Spleen (tissue), 11 donors: Measurements from ENCODE around the gene SPATA45. TPM values are rescaled to one million over a fixed set of nuclear protein-coding genes. Genes with fewer than 3 reads are reported as not detected.

Source experiments
- DNase-seq: peaks from one replicate; pipeline ENCODE4 v3.0.0-alpha.2; 2020
- H3K27ac ChIP-seq, 8 donors: fragments of 200-600 bp; sonication (generic) in 7 of 8; 1 replicate in 4 of 8; 2 replicates in 4 of 8; pipeline versions ENCODE4 v1.5.0 to v1.8.0; 2016 to 2021; ENCODE audit warnings: inconsistent platforms in 4 of 8, mild to moderate bottlenecking in 4 of 8, moderate library complexity in 1 of 8
- H3K27me3 ChIP-seq, 7 donors: fragments of 200-600 bp; sonication (generic) in 6 of 7; replicated peaks in 1 of 7; 1 replicate in 4 of 7; 2 replicates in 3 of 7; pipeline versions ENCODE4 v1.5.0 to v1.8.0; 2016 to 2021; ENCODE audit warnings: inconsistent platforms in 3 of 7, mild to moderate bottlenecking in 1 of 7
- H3K36me3 ChIP-seq, 6 donors: fragments of 200-600 bp; sonication (generic) in 5 of 6; 1 replicate in 4 of 6; 2 replicates in 2 of 6; pipeline versions ENCODE4 v1.5.0 to v1.8.0; 2016 to 2021; ENCODE audit warnings: inconsistent platforms in 2 of 6
- H3K4me1 ChIP-seq, 6 donors: fragments of 200-600 bp; sonication (generic) in 5 of 6; 1 replicate in 3 of 6; 2 replicates in 3 of 6; pipeline versions ENCODE4 v1.5.0 to v1.8.0; 2016 to 2021; ENCODE audit warnings: inconsistent platforms in 3 of 6
- H3K4me3 ChIP-seq, 8 donors: fragments of 200-600 bp; sonication (generic) in 7 of 8; 1 replicate in 4 of 8; 2 replicates in 4 of 8; pipeline versions ENCODE4 v1.5.0 to v1.8.0; 2016 to 2021; ENCODE audit warnings: inconsistent platforms in 4 of 8, mild to moderate bottlenecking in 4 of 8, moderate library complexity in 2 of 8
- H3K9me3 ChIP-seq, 8 donors: fragments of 200-600 bp; sonication (generic) in 7 of 8; 1 replicate in 4 of 8; 2 replicates in 4 of 8; pipeline versions ENCODE4 v1.5.0 to v1.8.0; 2016 to 2021; ENCODE audit warnings: inconsistent platforms in 4 of 8
- CTCF ChIP-seq, 11 experiments: fragments of 200-600 bp in 7 of 11; fragments of 450-650 bp in 4 of 11; sonication (generic) in 4 of 11; IDR thresholded peaks in 8 of 11; conservative IDR thresholded peaks in 3 of 11; 1 replicate in 7 of 11; 2 replicates in 4 of 11; pipeline versions ENCODE4 v1.4.0 to v1.8.0; 2016 to 2021; ENCODE audit warnings: antibody characterized with exemption in 11 of 11, inconsistent platforms in 4 of 11, mild to moderate bottlenecking in 1 of 11
- POLR2A ChIP-seq, 3 donors: fragments of 450-650 bp; IDR thresholded peaks; one replicate each; pipeline ENCODE4 v1.5.1; 2017; ENCODE audit warnings: antibody characterized with exemption in 3 of 3, mild to moderate bottlenecking in 1 of 3
- POLR2AphosphoS5 ChIP-seq, 3 donors: sonication (generic); formaldehyde crosslinking; IDR thresholded peaks; one replicate each; pipeline ENCODE4 v1.5.1; 2017; ENCODE audit warnings: antibody characterized with exemption in 3 of 3
- WGBS, 5 donors: extraction: QIAGEN DNeasy Blood & Tissue Kit in 3 of 5; methylation state at CpG; one replicate each; pipeline versions ENCODE4 v1.1.5 to v1.1.7; 2013 to 2018; 5-methylcytosine and 5-hydroxymethylcytosine counted together
- intact Hi-C: fragments of 100-400 bp; cut with DNase I; formaldehyde crosslinking; loops from one replicate; pipeline ENCODE4 v1.15.0; 2023; ENCODE audit warnings: low total_unique reads
- polyA plus RNA-seq, 3 donors: library from polyadenylated mRNA; stranded (reverse); fragments of 200-250 nt; gene quantifications; one replicate each; pipeline ENCODE4 v1.2.1, GENCODE V29; 2013
- total RNA-seq, 7 donors: library from RNA; depleted of rRNA in 3 of 7; stranded (reverse); fragments of >200 nt in 3 of 7; fragmentation: NEBNext Ultra II Directional in 4 of 7; extraction: Animal tissue kit (Norgen Biotek cat#: 25700) in 4 of 7; gene quantifications; one replicate each; pipeline versions ENCODE4 v1.1.0 to v1.2.1, GENCODE V29; 2016 to 2021
- donor health status: healthy with polysubstance abuse.
- donor health status: DM: no; HTN: no; CAD: no; lungs with moderate emphysema.
- donor health status: DM: no; HTN: no; CAD: no.
- donor health status: Bipolar disorder and iron deficiency.
- donor health status: healthy.
- donor health status: DM: no; HTN: no; CAD: no.
- donor health status: DM: yes; HTN: yes; CAD: no.

Gene SPATA45
- total and polyA plus RNA-seq, 10 donors: 0.38 to 0.83 TPM; not detected in 8

GRCh38 chr1:212783976-212784375, 63.5 kb downstream of the SPATA45 start:
- no peak for TF ChIP-seq POLR2AphosphoS5 (IDR thresholded peaks at IDR 0.05)
- no peak for TF ChIP-seq POLR2A (IDR thresholded peaks at IDR 0.05)
- no peak for TF ChIP-seq CTCF (IDR thresholded peaks at IDR 0.05 in 8 of 11, conservative IDR thresholded peaks at IDR 0.05 in 3 of 11)
- no peaks in the 10 kb centered on the region for H3K27me3 ChIP-seq
- no peaks in the 10 kb centered on the region for H3K9me3 ChIP-seq
- H3K4me3 ChIP-seq: no peak overlapping the region
- peaks cover 6 to 39% (median 13%) of the 10 kb centered on the region in 6 donors for H3K4me1 ChIP-seq
- intact Hi-C loops: loop anchor here (5.0 to 10.0 kb wide), 2 partner anchors 119 to 307 kb away; no protein-coding TSS in a partner anchor
- no peak overlapping the region for H3K27ac ChIP-seq
- WGBS, 5 donors: 62 to 90% (median 81%) methylated on average over 1 of the region's 1 CpG
- DNase-seq: no peak
- peaks cover 0 to 72% (median 56%) of the 10 kb centered on the region in 6 donors for H3K36me3 ChIP-seq

- Histone ChIP-seq H3K4me1 (peaks cover 0 to 25% (median 3%) of the 10 kb centered on the region in 6 donors), H3K27ac (peak overlapping the region in 3 of 8 donors; percentile 9 to 42 (median 24)), H3K9me3 (no peaks in the 10 kb centered on the region), H3K27me3 (no peaks in the 10 kb centered on the region), H3K36me3 (peaks cover 0 to 80% (median 60%) of the 10 kb centered on the region in 6 donors), H3K4me3 (no peak overlapping the region)
- DNase-seq: no peak
- TF ChIP-seq POLR2AphosphoS5 (IDR thresholded peaks at IDR 0.05) (no peak), CTCF (IDR thresholded peaks at IDR 0.05 in 8 of 11, conservative IDR thresholded peaks at IDR 0.05 in 3 of 11) (peak in 10 of 11 experiments; percentile 30 to 75 (median 60)), POLR2A (IDR thresholded peaks at IDR 0.05) (no peak)
- intact Hi-C loops: loop anchor here (5.0 to 10.0 kb wide), 2 partner anchors 118 to 305 kb away; no protein-coding TSS in a partner anchor
- 77 to 96% (median 84%) methylated on average over 3 of the region's 3 CpGs for WGBS, 5 donors
Observed at GRCh38 chr1:212782422-212783154, 64.9 kb downstream of the SPATA45 start.

- H3K27ac ChIP-seq: no peak overlapping the region
- TF ChIP-seq POLR2AphosphoS5 (IDR thresholded peaks at IDR 0.05) (no peak), CTCF (IDR thresholded peaks at IDR 0.05 in 8 of 11, conservative IDR thresholded peaks at IDR 0.05 in 3 of 11) (no peak), POLR2A (IDR thresholded peaks at IDR 0.05) (no peak)
- H3K9me3 ChIP-seq: no peaks in the 10 kb centered on the region
- intact Hi-C loops: loop anchor here (5.0 to 10.0 kb wide), 2 partner anchors 116 to 304 kb away; no protein-coding TSS in a partner anchor
- no peaks in the 10 kb centered on the region for H3K27me3 ChIP-seq
- DNase-seq: no peak
- H3K4me1 ChIP-seq: peaks cover 0 to 21% (median 3%) of the 10 kb centered on the region in 6 donors
- no peak overlapping the region for H3K4me3 ChIP-seq
- H3K36me3 ChIP-seq: peaks cover 0 to 70% (median 52%) of the 10 kb centered on the region in 6 donors
- WGBS, 5 donors: 66 to 86% (median 80%) methylated on average over 2 of the region's 2 CpGs
Observed at GRCh38 chr1:212781225-212781624, 66.2 kb downstream of the SPATA45 start.

- Histone ChIP-seq H3K36me3 (peaks cover 0 to 66% (median 48%) of the 10 kb centered on the region in 6 donors), H3K27me3 (no peaks in the 10 kb centered on the region), H3K9me3 (no peaks in the 10 kb centered on the region), H3K4me1 (peaks cover 0 to 21% (median 3%) of the 10 kb centered on the region in 6 donors), H3K4me3 (no peak overlapping the region), H3K27ac (no peak overlapping the region)
- WGBS, 5 donors: 68 to 85% (median 75%) methylated on average over 3 of the region's 3 CpGs
- TF ChIP-seq CTCF (IDR thresholded peaks at IDR 0.05 in 8 of 11, conservative IDR thresholded peaks at IDR 0.05 in 3 of 11) (no peak), POLR2AphosphoS5 (IDR thresholded peaks at IDR 0.05) (no peak), POLR2A (IDR thresholded peaks at IDR 0.05) (no peak)
- no peak for DNase-seq
- intact Hi-C loops: loop anchor here (5.0 to 10.0 kb wide), 2 partner anchors 116 to 303 kb away; no protein-coding TSS in a partner anchor
Observed at GRCh38 chr1:212780759-212781158, 66.7 kb downstream of the SPATA45 start.
